ENCODE results near the gene RAB4A.

Gene RAB4A

GRCh38 chr1:229244091-229244490 lies 26.8 kb upstream of the RAB4A start:
- DNase-seq (ENCODE audit: low read depth), result no peak

- DNase-seq (ENCODE audit: low read depth), result no peak
These were observed 23.0 kb upstream of the RAB4A start for GRCh38 chr1:229247871-229248270.

GRCh38 chr1:229248821-229249817 lies 21.8 kb upstream of the RAB4A start:
- no peak for DNase-seq (ENCODE audit: low read depth)

- no peak for DNase-seq (ENCODE audit: low read depth)
These were observed 20.9 kb upstream of the RAB4A start for GRCh38 chr1:229249854-229250644.

DNA sequence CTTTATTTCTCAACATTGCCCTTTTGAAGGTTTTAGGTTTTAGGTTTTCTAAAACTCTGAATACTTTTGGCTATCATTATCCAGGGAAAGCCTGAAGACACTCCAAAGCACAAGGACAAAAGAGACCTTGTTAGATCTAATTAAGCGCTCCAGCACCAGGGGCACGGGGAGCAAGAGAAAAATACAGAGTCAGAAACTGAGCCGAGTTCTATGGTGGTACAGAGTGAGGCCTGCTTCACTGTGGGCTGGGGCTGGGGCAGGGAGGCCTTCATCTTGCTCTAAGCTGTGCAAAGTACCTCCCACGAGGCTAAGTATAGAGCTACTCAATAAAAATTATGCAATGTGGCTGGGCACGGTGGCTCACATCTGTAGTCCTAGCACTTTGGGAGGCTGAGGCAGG lies 19.7 kb upstream of the RAB4A start:
- no peak for DNase-seq (ENCODE audit: low read depth)

DNA sequence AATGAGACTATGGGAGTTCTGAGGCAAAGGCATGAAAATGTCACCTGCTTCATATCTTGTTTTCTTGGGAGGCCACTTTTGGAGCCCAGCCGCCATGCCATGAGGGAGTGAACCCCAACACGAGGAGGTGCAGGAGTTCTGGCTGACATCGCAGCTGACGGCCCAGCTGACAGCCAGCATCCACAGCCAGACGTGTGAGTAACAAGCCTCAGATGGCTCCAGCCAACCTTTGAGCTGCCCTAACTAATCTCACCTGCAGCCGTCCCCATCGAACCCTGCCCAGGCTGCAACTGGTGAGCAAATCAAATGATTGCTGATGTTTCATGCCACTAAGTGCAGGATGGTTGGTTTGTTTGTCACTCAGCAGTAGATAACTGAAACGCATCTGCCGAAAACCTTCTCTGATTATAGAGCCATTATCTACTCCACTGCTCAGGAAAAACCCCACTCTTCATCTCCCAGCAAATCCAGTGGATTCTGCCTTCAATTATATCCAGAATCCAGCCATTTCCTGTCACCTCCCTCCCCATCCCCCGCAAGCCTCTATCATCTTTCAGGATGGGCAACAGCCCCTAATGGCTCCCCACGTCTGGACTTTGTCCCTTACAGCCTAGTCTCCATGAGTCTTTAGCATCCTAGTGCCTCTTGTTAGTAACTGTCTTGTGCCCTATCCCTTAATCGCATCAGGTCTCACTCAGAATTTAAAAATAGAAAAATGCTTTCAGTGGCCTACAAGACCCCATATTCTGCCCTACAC lies 18.5 kb upstream of the RAB4A start:
- no peak for DNase-seq (ENCODE audit: low read depth)

GRCh38 chr1:229253151-229253974 lies 17.5 kb upstream of the RAB4A start:
- no peak for DNase-seq (ENCODE audit: low read depth)

DNA sequence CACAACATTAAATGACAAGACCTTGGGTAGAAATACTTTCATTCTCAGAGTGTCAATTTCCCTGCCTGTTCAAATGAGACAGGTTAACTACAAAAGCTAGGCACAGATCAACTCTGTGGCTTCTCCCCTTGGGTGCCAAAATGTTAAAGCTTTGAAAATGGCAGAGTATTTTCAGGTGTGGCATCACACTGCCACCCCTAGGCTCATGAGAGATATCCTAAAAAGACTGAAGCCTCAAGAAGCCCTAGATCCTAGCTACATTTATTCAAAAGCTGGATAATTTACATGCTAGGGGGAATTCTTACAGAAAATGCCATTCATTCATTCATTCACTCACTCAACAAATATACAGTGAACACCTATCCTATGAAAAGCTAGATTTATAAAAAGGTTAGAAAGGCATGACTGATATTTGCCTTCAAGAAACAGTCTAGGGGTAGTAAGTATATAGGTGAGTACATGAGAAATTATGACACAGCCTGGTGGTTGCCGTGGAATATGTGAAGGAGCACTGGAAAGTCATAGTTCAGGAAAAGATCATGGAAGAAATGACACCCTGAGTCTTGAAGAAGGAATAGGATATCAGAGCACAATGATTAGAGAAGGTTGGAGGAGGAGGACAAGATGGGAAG lies 15.9 kb upstream of the RAB4A start:
- DNase-seq (ENCODE audit: low read depth), result no peak

DNA sequence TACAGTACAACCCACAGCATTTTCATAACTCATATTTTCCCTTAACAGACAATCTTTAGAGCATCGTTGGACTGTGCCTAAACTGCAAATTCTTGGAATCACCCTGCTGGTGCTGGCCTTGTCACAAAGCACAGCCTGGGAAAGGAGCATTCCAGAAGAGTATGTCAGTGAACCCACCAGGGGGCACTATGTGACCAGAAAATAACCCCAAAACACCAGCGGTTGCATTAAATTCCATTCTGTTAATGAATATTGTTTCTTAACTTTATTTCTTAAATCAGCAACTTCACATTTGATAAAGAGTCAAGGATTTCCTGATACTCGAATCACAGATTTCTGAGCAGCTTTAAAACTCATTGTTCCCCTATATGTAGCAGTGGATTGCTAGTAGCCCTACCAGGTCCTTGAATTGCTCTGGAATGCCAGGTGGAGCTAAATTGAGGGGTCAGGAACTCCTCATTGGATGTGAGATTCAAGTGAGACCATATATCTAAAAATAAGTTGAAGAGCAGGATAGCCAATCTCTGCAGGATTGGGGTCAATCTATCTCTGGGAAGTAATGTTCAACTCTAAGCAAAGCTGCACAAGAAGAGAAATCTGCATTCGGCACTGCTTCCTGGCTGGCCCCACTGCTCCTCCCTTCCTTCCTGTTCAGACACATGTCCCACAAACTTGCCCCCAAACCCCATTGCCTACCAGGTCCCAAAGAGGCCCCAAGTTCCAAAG lies 12.7 kb upstream of the RAB4A start:
- DNase-seq (ENCODE audit: low read depth), result peak; percentile 56

DNA sequence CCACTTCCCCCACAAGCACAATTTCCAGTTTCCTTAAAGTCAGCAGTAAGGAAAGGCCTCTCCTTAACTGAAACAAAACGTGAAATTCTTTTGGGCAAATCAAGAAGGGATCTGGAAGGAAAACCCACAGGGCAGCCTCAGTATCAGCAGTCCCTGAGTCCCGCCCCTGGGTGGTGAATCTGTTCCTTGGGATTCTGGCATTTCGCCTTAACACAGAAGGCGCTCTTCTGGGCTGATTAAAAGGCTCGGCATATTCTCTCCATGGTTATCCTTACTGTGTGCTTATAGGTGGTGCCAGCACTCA lies 12.2 kb upstream of the RAB4A start:
- DNase-seq (ENCODE audit: low read depth), result no peak

DNA sequence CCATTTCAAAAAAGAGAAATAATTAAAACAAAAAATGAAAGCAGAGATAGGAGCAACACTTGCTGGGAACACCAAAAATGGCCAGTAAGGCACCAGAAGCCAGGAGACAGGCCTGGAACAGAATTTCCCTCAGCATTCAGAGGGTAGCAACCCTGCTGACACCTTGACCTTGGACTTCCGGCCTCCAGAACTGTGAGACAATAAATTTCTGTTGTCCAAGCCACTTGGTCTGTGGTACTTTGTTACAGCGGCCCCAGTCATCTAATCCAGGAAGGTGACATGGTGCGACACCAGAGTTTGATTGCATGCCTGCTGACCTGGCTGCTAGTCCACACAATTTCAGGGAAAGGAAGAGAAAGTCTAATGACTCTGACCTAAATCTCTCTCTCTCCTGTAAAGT lies 10.6 kb upstream of the RAB4A start:
- no peak for DNase-seq (ENCODE audit: low read depth)

- no peak for DNase-seq (ENCODE audit: low read depth)
These were observed 8.7 kb upstream of the RAB4A start for GRCh38 chr1:229262239-229262638.

GRCh38 chr1:229263254-229263653 lies 7.7 kb upstream of the RAB4A start:
- DNase-seq (ENCODE audit: low read depth), result no peak

- no peak for DNase-seq (ENCODE audit: low read depth)
These were observed 6.8 kb upstream of the RAB4A start for GRCh38 chr1:229264068-229264467.

DNA sequence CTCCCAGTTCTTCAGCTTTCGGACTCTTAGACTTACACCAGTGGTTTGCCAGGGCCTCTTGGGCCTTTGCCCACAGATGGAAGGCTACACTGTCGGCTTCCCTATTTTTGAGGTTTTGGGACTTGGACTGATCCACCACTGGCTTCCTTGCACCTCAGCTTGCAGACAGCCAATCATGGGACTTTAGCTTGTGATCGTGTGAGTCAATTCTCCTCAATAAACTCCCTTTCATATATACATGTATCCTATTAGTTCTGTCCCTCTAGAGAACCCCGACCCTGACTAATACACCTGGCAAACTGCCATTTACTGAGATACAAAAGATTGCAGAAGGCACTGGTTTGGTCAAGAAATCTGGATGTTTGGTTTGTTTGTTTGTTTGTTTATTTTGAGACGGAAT lies 6.4 kb upstream of the RAB4A start:
- no peak for DNase-seq (ENCODE audit: low read depth)

GRCh38 chr1:229266274-229266673 lies 4.6 kb upstream of the RAB4A start:
- no peak for DNase-seq (ENCODE audit: low read depth)

GRCh38 chr1:229266832-229267500 lies 3.9 kb upstream of the RAB4A start:
- no peak for DNase-seq (ENCODE audit: low read depth)

DNA sequence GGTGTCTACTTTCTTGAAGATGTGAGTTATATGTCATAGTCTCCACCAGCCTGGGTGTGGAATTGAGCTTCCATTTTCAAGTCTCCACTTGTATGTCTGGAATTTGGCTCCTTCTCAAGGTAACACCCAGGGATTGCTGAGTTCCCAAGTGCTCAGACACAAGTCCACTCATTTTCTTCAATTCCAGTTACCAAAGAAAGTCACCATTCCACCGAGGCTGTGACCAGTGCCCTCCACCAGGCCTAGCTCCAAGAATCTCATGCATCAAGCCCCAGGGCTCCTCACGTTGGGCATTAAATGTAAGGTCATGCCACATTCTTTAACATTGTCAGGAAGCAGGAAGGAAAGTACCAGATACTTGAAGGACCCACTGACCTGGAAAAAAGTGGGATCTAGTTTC lies 2.4 kb upstream of the RAB4A start:
- DNase-seq (ENCODE audit: low read depth), result no peak

GRCh38 chr1:229271448-229272159 lies 693 bp downstream of the RAB4A start:
- DNase-seq (ENCODE audit: low read depth), result peak; percentile 12

Data from fibroblast of gingiva (primary cell).